Spleen (tissue), 3 donors: ENCODE data around the gene AVP.

ENCODE experiments used
- POLR2A ChIP-seq, 3 donors: fragments of 450-650 bp; IDR thresholded peaks; one replicate each; pipeline ENCODE4 v1.5.1; 2017; ENCODE audit warnings: antibody characterized with exemption in 3 of 3, mild to moderate bottlenecking in 1 of 3
- POLR2AphosphoS5 ChIP-seq, 3 donors: sonication (generic); formaldehyde crosslinking; IDR thresholded peaks; one replicate each; pipeline ENCODE4 v1.5.1; 2017; ENCODE audit warnings: antibody characterized with exemption in 3 of 3

DNA sequence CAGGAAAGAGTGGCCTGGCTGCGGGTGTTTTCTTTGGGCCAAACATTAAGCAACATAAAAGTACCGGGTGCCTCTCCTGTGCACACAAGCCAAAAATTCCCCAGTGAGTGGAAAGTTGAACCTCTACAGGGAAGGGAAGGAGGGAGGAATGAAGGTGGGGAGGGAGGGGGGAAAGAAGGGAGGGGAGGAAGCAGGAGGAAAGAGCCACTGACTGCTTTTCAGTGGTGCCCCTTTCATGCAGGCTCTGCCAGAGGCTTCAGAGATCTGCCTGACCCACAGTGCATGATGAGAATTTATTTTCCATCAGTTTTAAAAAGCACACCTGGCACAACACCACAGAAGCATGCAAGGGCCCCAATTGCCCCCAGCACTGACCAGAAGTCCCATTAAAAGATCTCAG lies 27.5 kb upstream of the AVP start:
- no peak for TF ChIP-seq POLR2AphosphoS5 (IDR thresholded peaks at IDR 0.05)
- TF ChIP-seq POLR2A (IDR thresholded peaks at IDR 0.05) = no peak
